Measurements from ENCODE around the gene GJD4.

DNA sequence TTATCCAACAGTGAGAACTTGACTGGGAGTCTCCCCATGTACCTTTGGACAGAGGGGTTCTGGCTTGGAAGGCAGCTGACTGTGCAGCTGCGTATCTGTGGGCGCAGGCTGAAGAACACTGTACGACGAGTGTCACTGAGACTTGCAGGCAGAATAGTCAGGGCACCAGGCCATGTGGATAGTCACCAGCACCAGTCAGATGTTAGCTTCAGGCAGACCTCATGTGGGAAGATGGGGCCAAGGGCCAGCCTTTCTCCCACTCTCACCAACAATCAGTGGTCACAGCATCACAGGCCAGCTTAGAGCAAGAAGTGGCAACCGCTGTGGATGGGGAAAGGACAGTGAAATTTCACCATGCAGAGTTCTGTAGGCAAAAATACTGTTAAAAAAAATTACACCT lies 43.4 kb upstream of the GJD4 start:
- TF ChIP-seq YY1 (IDR thresholded peaks at IDR 0.05; ENCODE audit: insufficient read depth, insufficient read length), result no peak
- no peak for TF ChIP-seq SUZ12 (IDR thresholded peaks at IDR 0.05; ENCODE audit: extremely low read depth, insufficient read depth, insufficient read length)
- TF ChIP-seq ZNF274 (IDR thresholded peaks at IDR 0.05; ENCODE audit: low read depth, low read length), result no peak
